CD4-positive, alpha-beta T cell treated with Interleukin-6 at 100 ng/mL for 8 hours (primary cell): Measurements from ENCODE around the gene RFT1.
"Not testable (repeated sequence)": the region's sequence is repeated elsewhere in the genome, so short reads cannot be mapped to it uniquely, and the experiment has no call there.

Experiments
- DNase-seq: peaks from one replicate; pipeline ENCODE4 v3.0.0-alpha.2; 2020; ENCODE audit warnings: mixed read lengths, low spot score

Gene RFT1

GRCh38 chr3:53162672-53163443 lies 32.6 kb upstream of the RFT1 start:
- peak; percentile 43 for DNase-seq

- peak; percentile 21 for DNase-seq
Measured at GRCh38 chr3:53161820-53162671, 31.8 kb upstream of the RFT1 start.

GRCh38 chr3:53161450-53161819 lies 31.2 kb upstream of the RFT1 start:
- DNase-seq, result no peak

GRCh38 chr3:53160660-53161449 lies 30.6 kb upstream of the RFT1 start, which contains the start of gene PRKCD:
Gene PRKCD (plus strand): TSS chr3:53161209. CDS start chr3:53178423, 17,214 bp downstream.
- DNase-seq, result peak; percentile 87

- DNase-seq, result no peak
Measured at GRCh38 chr3:53160061-53160659, 29.9 kb upstream of the RFT1 start.

- DNase-seq, result no peak
Measured at GRCh38 chr3:53159156-53160060, 29.2 kb upstream of the RFT1 start.

GRCh38 chr3:53158765-53159155 lies 28.5 kb upstream of the RFT1 start:
- no peak for DNase-seq

GRCh38 chr3:53157974-53158580 lies 27.8 kb upstream of the RFT1 start:
- no peak for DNase-seq

GRCh38 chr3:53156368-53156834 lies 26.2 kb upstream of the RFT1 start:
- DNase-seq, result no peak

GRCh38 chr3:53155760-53156159 lies 25.5 kb upstream of the RFT1 start:
- DNase-seq, result no peak

GRCh38 chr3:53154881-53155285 lies 24.6 kb upstream of the RFT1 start:
- DNase-seq, result no peak

- no peak for DNase-seq
Measured at GRCh38 chr3:53153980-53154379, 23.7 kb upstream of the RFT1 start.

GRCh38 chr3:53153264-53153823 lies 23.1 kb upstream of the RFT1 start:
- DNase-seq, result no peak

GRCh38 chr3:53151870-53152660 lies 21.8 kb upstream of the RFT1 start:
- DNase-seq, result no peak

- no peak for DNase-seq
Measured at GRCh38 chr3:53151465-53151864, 21.2 kb upstream of the RFT1 start.

GRCh38 chr3:53151086-53151438 lies 20.8 kb upstream of the RFT1 start:
- not testable (repeated sequence) for DNase-seq

GRCh38 chr3:53150247-53151085 lies 20.2 kb upstream of the RFT1 start:
- DNase-seq, result no peak

- DNase-seq, result no peak
Measured at GRCh38 chr3:53149699-53150098, 19.5 kb upstream of the RFT1 start.
